HEK293 (cell line): ENCODE measurements around the gene PPM1L.
A peak's percentile ranks its signal among the peaks of the same experiment; 100 is the strongest.

ENCODE experiments used
- FEZF1 ChIP-seq: fragments of 450-650 bp; formaldehyde crosslinking; IDR thresholded peaks from 2 replicates; pipeline ENCODE4 v1.5.1; 2016; ENCODE audit warnings: missing biosample characterization, missing genetic modification characterization
- HOXD13 ChIP-seq: sonication (generic); formaldehyde crosslinking; IDR thresholded peaks from 2 replicates; pipeline ENCODE4 v1.8.0; 2022; ENCODE audit warnings: missing genetic modification reagents, borderline replicate concordance
- KLF1 ChIP-seq: fragments of 450-650 bp; formaldehyde crosslinking; IDR thresholded peaks from 2 replicates; pipeline ENCODE4 v1.5.1; 2016; ENCODE audit warnings: missing biosample characterization, missing genetic modification characterization
- KLF10 ChIP-seq: fragments of 450-650 bp; IDR thresholded peaks from 2 replicates; pipeline ENCODE4 v1.5.1; 2018; ENCODE audit warnings: missing biosample characterization, mild to moderate bottlenecking, missing genetic modification characterization
- KLF9 ChIP-seq: fragments of 450-650 bp; formaldehyde crosslinking; IDR thresholded peaks from 2 replicates; pipeline ENCODE4 v1.5.1; 2016; ENCODE audit warnings: missing biosample characterization, missing genetic modification characterization, low read depth
- PRDM6 ChIP-seq: fragments of 450-650 bp; formaldehyde crosslinking; IDR thresholded peaks from 2 replicates; pipeline ENCODE4 v1.5.1; 2017; ENCODE audit warnings: missing biosample characterization, missing genetic modification characterization
- YY1 ChIP-seq: fragments of 450-650 bp; formaldehyde crosslinking; IDR thresholded peaks from 2 replicates; pipeline ENCODE4 v1.5.1; 2018; ENCODE audit warnings: missing biosample characterization, missing genetic modification characterization
- ZBTB20 ChIP-seq: fragments of 450-650 bp; formaldehyde crosslinking; IDR thresholded peaks from 2 replicates; pipeline ENCODE4 v1.5.1; 2016; ENCODE audit warnings: missing biosample characterization, missing genetic modification characterization
- ZBTB49 ChIP-seq: fragments of 450-650 bp; formaldehyde crosslinking; IDR thresholded peaks from 2 replicates; pipeline ENCODE4 v1.5.1; 2016; ENCODE audit warnings: missing biosample characterization, missing genetic modification characterization, low read depth
- ZBTB8A ChIP-seq: fragments of 450-650 bp; formaldehyde crosslinking; IDR thresholded peaks from 2 replicates; pipeline ENCODE4 v1.5.1; 2016; ENCODE audit warnings: missing biosample characterization, missing genetic modification characterization
- ZNF114 ChIP-seq: fragments of 450-650 bp; formaldehyde crosslinking; IDR thresholded peaks from 2 replicates; pipeline ENCODE4 v1.5.0; 2017; ENCODE audit warnings: missing biosample characterization, missing genetic modification characterization
- ZNF133 ChIP-seq: fragments of 450-650 bp; formaldehyde crosslinking; IDR thresholded peaks from 2 replicates; pipeline ENCODE4 v1.5.1; 2016; ENCODE audit warnings: missing biosample characterization, missing genetic modification characterization
- ZNF138 ChIP-seq: fragments of 450-650 bp; formaldehyde crosslinking; IDR thresholded peaks from 2 replicates; pipeline ENCODE4 v1.5.1; 2016; ENCODE audit warnings: missing biosample characterization, missing genetic modification characterization, borderline replicate concordance
- ZNF175 ChIP-seq: fragments of 450-650 bp; formaldehyde crosslinking; IDR thresholded peaks from 2 replicates; pipeline ENCODE4 v1.5.1; 2016; ENCODE audit warnings: missing biosample characterization, missing genetic modification characterization
- ZNF223 ChIP-seq: fragments of 450-650 bp; formaldehyde crosslinking; IDR thresholded peaks from 2 replicates; pipeline ENCODE4 v1.5.1; 2016; ENCODE audit warnings: missing biosample characterization, missing genetic modification characterization
- ZNF335 ChIP-seq: fragments of 450-650 bp; formaldehyde crosslinking; conservative IDR thresholded peaks from 2 replicates; pipeline ENCODE4 v1.5.1; 2016; ENCODE audit warnings: missing biosample characterization, missing genetic modification characterization
- ZNF341 ChIP-seq: fragments of 450-650 bp; formaldehyde crosslinking; IDR thresholded peaks from 2 replicates; pipeline ENCODE4; 2016; ENCODE audit warnings: low read depth, missing biosample characterization, missing genetic modification characterization
- ZNF473 ChIP-seq: fragments of 450-650 bp; formaldehyde crosslinking; IDR thresholded peaks from 2 replicates; pipeline ENCODE4 v1.5.1; 2017; ENCODE audit warnings: missing biosample characterization, missing genetic modification characterization
- ZNF558 ChIP-seq: fragments of 450-650 bp; formaldehyde crosslinking; IDR thresholded peaks from 2 replicates; pipeline ENCODE4 v1.5.1; 2016; ENCODE audit warnings: missing biosample characterization, missing genetic modification characterization
- ZNF561 ChIP-seq: fragments of 450-650 bp; IDR thresholded peaks from 2 replicates; pipeline ENCODE4 v1.5.1; 2018; ENCODE audit warnings: missing biosample characterization, missing genetic modification characterization, borderline replicate concordance
- ZNF610 ChIP-seq: fragments of 450-650 bp; formaldehyde crosslinking; IDR thresholded peaks from 2 replicates; pipeline ENCODE4 v1.5.1; 2016; ENCODE audit warnings: missing biosample characterization, missing genetic modification characterization, borderline replicate concordance
- ZNF629 ChIP-seq: fragments of 450-650 bp; formaldehyde crosslinking; IDR thresholded peaks from 2 replicates; pipeline ENCODE4 v1.5.1; 2017; ENCODE audit warnings: missing biosample characterization, missing genetic modification characterization
- ZNF639 ChIP-seq: fragments of 450-650 bp; formaldehyde crosslinking; IDR thresholded peaks from 2 replicates; pipeline ENCODE4 v1.5.1; 2016; ENCODE audit warnings: missing biosample characterization, missing genetic modification characterization
- ZNF76 ChIP-seq: fragments of 450-650 bp; formaldehyde crosslinking; IDR thresholded peaks from 2 replicates; pipeline ENCODE4; 2016; ENCODE audit warnings: low read depth, missing biosample characterization, missing genetic modification characterization, borderline replicate concordance
- ZNF768 ChIP-seq: fragments of 450-650 bp; formaldehyde crosslinking; IDR thresholded peaks from 2 replicates; pipeline ENCODE4 v1.5.1; 2018; ENCODE audit warnings: missing biosample characterization, mild to moderate bottlenecking, missing genetic modification characterization
- ZNF777 ChIP-seq: fragments of 450-650 bp; formaldehyde crosslinking; IDR thresholded peaks from 2 replicates; pipeline ENCODE4 v1.5.1; 2017; ENCODE audit warnings: missing biosample characterization, missing genetic modification characterization, borderline replicate concordance
- TF ChIP-seq, protein P1 (sequence below): fragments of 450-650 bp; formaldehyde crosslinking; IDR thresholded peaks from 2 replicates; pipeline ENCODE4 v1.5.1; 2016; ENCODE audit warnings: missing biosample characterization, missing genetic modification characterization
- TF ChIP-seq, protein P2 (sequence below): fragments of 450-650 bp; formaldehyde crosslinking; IDR thresholded peaks from 2 replicates; pipeline ENCODE4 v1.5.1; 2016; ENCODE audit warnings: missing biosample characterization, missing genetic modification characterization
- TF ChIP-seq, protein P3 (sequence below): fragments of 450-650 bp; formaldehyde crosslinking; conservative IDR thresholded peaks from 2 replicates; pipeline ENCODE4 v1.5.1; 2016; ENCODE audit warnings: low read depth, missing biosample characterization, missing genetic modification characterization

Gene PPM1L

DNA sequence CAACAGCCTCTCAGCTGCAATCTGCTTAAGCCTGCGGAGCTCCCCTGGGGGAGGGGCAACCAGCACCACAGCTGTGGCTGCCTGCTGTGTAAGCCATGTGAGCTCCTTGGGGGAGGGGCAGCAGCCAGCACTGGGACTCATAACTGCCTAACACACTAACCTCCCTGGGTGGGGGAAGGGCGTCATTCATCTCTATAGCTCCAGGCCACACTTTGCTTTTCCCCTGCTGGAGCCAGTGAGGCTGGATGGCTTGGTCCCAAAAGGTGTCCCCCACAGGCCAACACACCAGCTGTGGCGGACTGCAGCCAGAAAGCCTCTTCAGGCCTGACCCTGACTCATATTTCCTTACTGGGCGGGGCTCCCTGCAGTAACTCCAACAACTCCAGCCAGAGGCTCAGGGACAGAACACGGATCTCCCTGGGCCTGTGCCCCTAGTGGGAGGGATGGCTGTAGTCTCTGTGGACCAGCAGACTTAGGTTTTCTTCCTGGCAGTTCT is 129.8 kb downstream of the PPM1L start (continued):
- TF ChIP-seq HOXD13 (CRISPR knock-in tag) (no peak), YY1 (peak; percentile 18; the same call in 1 of the 2 replicates), KLF10 (tag by site-specific recombination) (0 out of 2 replicates have a peak, but pooled peaks have one; percentile 40), ZNF610 (0 out of 2 replicates have a peak, but pooled peaks have one; percentile 25), ZNF114 (tag by site-specific recombination) (no peak), ZNF133 (no peak), ZNF138 (tag by site-specific recombination) (no peak), ZNF76 (tag by site-specific recombination) (no peak), ZNF335 (tag by site-specific recombination) (no peak), ZBTB49 (tag by site-specific recombination) (no peak), ZBTB8A (tag by site-specific recombination) (peak; percentile 53; the same call in 1 of the 2 replicates), ZNF341 (0 out of 2 replicates have a peak, but pooled peaks have one; percentile 33), ZNF639 (tag by site-specific recombination) (no peak), ZNF223 (no peak), ZNF629 (tag by site-specific recombination) (peak; percentile 63; the same call in 1 of the 2 replicates), PRDM6 (peak; percentile 49), ZNF175 (tag by site-specific recombination) (no peak), KLF1 (tag by site-specific recombination) (peak; percentile 51; the same call in 1 of the 2 replicates), ZNF558 (tag by site-specific recombination) (no peak), ZNF473 (no peak), KLF9 (peak; percentile 33; the same call in 1 of the 2 replicates), ZBTB20 (tag by site-specific recombination) (no peak), FEZF1 (tag by site-specific recombination) (no peak), ZNF561 (no peak), ZNF777 (no peak), ZNF768 (no peak)
- TF ChIP-seq, protein P1, sequence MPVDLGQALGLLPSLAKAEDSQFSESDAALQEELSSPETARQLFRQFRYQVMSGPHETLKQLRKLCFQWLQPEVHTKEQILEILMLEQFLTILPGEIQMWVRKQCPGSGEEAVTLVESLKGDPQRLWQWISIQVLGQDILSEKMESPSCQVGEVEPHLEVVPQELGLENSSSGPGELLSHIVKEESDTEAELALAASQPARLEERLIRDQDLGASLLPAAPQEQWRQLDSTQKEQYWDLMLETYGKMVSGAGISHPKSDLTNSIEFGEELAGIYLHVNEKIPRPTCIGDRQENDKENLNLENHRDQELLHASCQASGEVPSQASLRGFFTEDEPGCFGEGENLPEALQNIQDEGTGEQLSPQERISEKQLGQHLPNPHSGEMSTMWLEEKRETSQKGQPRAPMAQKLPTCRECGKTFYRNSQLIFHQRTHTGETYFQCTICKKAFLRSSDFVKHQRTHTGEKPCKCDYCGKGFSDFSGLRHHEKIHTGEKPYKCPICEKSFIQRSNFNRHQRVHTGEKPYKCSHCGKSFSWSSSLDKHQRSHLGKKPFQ, result peak; percentile 54
- TF ChIP-seq, protein P2, sequence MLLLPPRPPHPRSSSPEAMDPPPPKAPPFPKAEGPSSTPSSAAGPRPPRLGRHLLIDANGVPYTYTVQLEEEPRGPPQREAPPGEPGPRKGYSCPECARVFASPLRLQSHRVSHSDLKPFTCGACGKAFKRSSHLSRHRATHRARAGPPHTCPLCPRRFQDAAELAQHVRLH (tag by site-specific recombination), result no peak
- TF ChIP-seq, protein P3, sequence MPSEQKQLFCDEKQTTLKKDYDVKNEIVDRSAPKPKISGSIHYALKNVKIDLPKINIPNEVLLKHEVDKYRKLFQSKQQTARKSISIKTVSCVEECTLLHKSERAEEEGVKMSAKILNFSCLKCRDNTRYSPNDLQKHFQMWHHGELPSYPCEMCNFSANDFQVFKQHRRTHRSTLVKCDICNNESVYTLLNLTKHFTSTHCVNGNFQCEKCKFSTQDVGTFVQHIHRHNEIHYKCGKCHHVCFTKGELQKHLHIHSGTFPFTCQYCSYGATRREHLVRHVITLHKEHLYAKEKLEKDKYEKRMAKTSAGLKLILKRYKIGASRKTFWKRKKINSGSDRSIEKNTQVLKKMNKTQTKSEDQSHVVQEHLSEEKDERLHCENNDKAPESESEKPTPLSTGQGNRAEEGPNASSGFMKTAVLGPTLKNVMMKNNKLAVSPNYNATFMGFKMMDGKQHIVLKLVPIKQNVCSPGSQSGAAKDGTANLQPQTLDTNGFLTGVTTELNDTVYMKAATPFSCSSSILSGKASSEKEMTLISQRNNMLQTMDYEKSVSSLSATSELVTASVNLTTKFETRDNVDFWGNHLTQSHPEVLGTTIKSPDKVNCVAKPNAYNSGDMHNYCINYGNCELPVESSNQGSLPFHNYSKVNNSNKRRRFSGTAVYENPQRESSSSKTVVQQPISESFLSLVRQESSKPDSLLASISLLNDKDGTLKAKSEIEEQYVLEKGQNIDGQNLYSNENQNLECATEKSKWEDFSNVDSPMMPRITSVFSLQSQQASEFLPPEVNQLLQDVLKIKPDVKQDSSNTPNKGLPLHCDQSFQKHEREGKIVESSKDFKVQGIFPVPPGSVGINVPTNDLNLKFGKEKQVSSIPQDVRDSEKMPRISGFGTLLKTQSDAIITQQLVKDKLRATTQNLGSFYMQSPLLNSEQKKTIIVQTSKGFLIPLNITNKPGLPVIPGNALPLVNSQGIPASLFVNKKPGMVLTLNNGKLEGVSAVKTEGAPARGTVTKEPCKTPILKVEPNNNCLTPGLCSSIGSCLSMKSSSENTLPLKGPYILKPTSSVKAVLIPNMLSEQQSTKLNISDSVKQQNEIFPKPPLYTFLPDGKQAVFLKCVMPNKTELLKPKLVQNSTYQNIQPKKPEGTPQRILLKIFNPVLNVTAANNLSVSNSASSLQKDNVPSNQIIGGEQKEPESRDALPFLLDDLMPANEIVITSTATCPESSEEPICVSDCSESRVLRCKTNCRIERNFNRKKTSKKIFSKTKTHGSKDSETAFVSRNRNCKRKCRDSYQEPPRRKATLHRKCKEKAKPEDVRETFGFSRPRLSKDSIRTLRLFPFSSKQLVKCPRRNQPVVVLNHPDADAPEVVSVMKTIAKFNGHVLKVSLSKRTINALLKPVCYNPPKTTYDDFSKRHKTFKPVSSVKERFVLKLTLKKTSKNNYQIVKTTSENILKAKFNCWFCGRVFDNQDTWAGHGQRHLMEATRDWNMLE (tag by site-specific recombination), result no peak
